ENCODE results near the gene PTPRF. TPM values are rescaled to one million over a fixed set of nuclear protein-coding genes. Genes with fewer than 3 reads are reported as not detected.

PTPRF gene
- total RNA-seq, 2 experiments from 2014 or later = 2.1 to 2.4 TPM

DNA sequence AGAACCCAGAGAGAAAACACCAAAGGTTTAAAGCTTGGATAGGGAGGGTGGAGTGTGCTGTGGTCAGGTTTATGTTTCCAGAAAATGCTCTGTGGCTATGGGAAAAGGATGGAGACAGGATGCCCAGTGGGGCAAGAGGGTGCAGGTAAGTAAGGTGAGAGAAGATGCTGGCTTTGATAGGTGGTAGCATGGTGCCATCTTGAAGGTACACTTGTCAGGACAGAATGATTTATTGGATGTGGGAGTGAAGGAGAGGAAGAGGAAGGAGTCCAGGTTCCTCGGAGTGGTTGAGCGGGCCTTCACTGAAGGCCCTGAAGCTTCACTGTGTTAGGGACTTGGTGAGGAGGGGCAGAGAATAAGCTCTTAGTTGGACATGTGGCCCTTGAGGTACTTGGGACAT, 3.6 kb downstream of the PTPRF start:
- Mint-ChIP-seq H3K9me3 (no peaks in the 10 kb centered on the region), H3K4me1 (peaks cover 18% of the 10 kb centered on the region), H3K4me3 (no peak overlapping the region), H3K36me3 (ENCODE audit: low read depth) (no peaks in the 10 kb centered on the region), H3K27ac (no peak overlapping the region), H3K27me3 (peaks cover 38% of the 10 kb centered on the region)
- ChIA-PET CTCF (no interaction called here), POLR2A (no interaction called here)
- no peak for DNase-seq

GRCh38 chr1:43536196-43536863, 5.6 kb downstream of the PTPRF start:
- peaks cover 25% of the 10 kb centered on the region for H3K27me3 Mint-ChIP-seq
- H3K27ac Mint-ChIP-seq = no peak overlapping the region
- H3K36me3 Mint-ChIP-seq (ENCODE audit: low read depth) = no peaks in the 10 kb centered on the region
- no peak overlapping the region for H3K4me3 Mint-ChIP-seq
- CTCF ChIA-PET = no interaction called here
- peaks cover 6% of the 10 kb centered on the region for H3K4me1 Mint-ChIP-seq
- POLR2A ChIA-PET = no interaction called here
- H3K9me3 Mint-ChIP-seq = no peaks in the 10 kb centered on the region
- no peak for DNase-seq

- H3K27me3 Mint-ChIP-seq = peaks cover 22% of the 10 kb centered on the region
- no peak overlapping the region for H3K27ac Mint-ChIP-seq
- DNase-seq = no peak
- ChIA-PET POLR2A (no interaction called here), CTCF (interaction anchor here (1.0 kb wide), 1 partner anchor 10 kb away, joined by 3 read pairs; no protein-coding TSS in a partner anchor)
- no peaks in the 10 kb centered on the region for H3K9me3 Mint-ChIP-seq
- peaks cover 3% of the 10 kb centered on the region for H3K4me1 Mint-ChIP-seq
- no peaks in the 10 kb centered on the region for H3K36me3 Mint-ChIP-seq (ENCODE audit: low read depth)
- H3K4me3 Mint-ChIP-seq = no peak overlapping the region
These were observed 6.2 kb downstream of the PTPRF start for GRCh38 chr1:43536864-43537358.

DNA sequence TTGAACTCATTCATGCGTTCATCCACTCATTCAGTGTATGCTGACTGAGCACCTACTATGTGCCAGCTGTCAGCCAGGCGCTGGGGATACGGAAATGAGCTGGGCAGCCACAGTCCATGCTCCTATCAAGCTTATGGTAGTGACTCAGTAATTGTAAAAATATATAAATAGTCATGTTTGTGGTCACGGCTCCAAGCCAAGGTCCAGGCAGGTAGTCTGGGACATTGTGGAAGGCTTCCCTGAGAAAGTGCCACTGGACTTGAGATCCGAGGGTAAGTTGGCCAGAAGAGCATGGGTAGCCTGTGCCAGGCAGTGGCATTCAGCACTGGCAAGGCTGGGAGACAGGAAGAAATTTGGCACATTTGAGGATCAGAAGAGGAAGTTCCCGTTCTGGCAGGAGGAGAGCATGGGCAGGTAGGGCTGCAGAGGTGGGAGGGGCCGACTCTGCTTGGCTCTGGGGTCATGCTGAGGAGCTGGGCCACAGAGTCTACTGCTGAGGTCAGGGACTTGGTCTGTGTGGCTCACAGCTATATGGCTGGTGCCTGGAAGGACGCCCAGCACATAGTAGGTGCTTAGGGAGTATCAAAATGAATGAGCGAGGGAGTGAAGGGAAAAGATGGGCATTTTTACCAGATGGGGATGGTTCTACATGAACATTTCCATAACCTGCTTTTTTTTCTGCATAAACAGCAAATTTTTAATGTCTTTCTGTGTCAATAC, 6.9 kb downstream of the PTPRF start:
- Mint-ChIP-seq H3K36me3 (ENCODE audit: low read depth) (no peaks in the 10 kb centered on the region), H3K27me3 (peaks cover 15% of the 10 kb centered on the region), H3K4me1 (no peaks in the 10 kb centered on the region), H3K4me3 (no peak overlapping the region), H3K27ac (no peak overlapping the region), H3K9me3 (no peaks in the 10 kb centered on the region)
- ChIA-PET CTCF (interaction anchor here (1.0 kb wide), 1 partner anchor 10 kb away, joined by 3 read pairs; no protein-coding TSS in a partner anchor), POLR2A (no interaction called here)
- no peak for DNase-seq

- CTCF ChIA-PET = no interaction called here
These were observed 7.4 kb downstream of the PTPRF start for GRCh38 chr1:43538143-43538487.

GRCh38 chr1:43538969-43539368, 8.3 kb downstream of the PTPRF start:
- no peak for DNase-seq
- Mint-ChIP-seq H3K27ac (no peak overlapping the region), H3K4me1 (no peaks in the 10 kb centered on the region), H3K27me3 (peaks cover 5% of the 10 kb centered on the region), H3K4me3 (no peak overlapping the region), H3K36me3 (ENCODE audit: low read depth) (no peaks in the 10 kb centered on the region), H3K9me3 (no peaks in the 10 kb centered on the region)
- ChIA-PET POLR2A (no interaction called here), CTCF (no interaction called here)

More at GRCh38 chr1:43538143-43538487, 7.4 kb downstream of the PTPRF start:
- Mint-ChIP-seq H3K4me1 (no peaks in the 10 kb centered on the region), H3K4me3 (no peak overlapping the region), H3K27me3 (peaks cover 10% of the 10 kb centered on the region), H3K36me3 (ENCODE audit: low read depth) (no peaks in the 10 kb centered on the region), H3K9me3 (no peaks in the 10 kb centered on the region), H3K27ac (no peak overlapping the region)
- POLR2A ChIA-PET = no interaction called here
- DNase-seq = no peak

DNA sequence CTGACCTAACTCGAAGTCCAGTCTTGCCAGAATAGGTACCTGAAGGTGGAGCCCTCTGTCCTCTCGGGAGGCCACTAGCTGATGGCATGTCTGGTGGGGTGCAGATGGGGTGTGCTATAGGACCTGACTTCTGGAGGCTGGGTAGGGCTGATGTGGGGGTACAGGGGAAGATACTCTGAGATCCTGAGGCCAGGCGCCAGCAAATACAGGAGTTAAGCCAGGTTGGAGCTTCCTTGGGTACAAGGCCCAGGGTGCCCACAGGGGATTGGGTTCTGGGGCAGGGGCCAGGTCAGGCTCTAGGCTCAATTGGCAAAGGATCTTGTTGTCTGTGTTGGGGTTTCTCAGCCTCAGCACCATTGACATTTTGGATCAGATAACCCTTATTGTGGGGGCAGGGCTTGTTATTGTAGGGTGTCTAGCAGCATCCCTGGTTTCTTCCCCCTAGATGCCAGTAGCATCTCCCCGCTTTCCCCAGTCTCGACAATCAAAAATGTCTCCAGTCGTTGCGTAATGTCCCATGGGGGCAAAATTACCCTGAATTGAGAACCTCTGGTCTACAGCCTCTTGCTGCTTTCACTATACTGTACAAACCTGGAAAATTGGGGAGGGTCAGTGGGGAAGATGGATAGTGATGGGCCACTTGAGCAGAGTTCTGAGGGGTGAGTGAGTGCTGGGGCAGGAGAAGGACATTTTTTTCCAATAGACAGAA, 9.2 kb downstream of the PTPRF start:
- H3K27me3 Mint-ChIP-seq = no peaks in the 10 kb centered on the region
- no peaks in the 10 kb centered on the region for H3K36me3 Mint-ChIP-seq (ENCODE audit: low read depth)
- CTCF ChIA-PET = interaction anchor here (1.1 kb wide), 1 partner anchor 395 kb away, joined by 3 read pairs; no protein-coding TSS in a partner anchor
- H3K4me1 Mint-ChIP-seq = no peaks in the 10 kb centered on the region
- no peak overlapping the region for H3K4me3 Mint-ChIP-seq
- POLR2A ChIA-PET = no interaction called here
- no peaks in the 10 kb centered on the region for H3K9me3 Mint-ChIP-seq
- DNase-seq = no peak
- no peak overlapping the region for H3K27ac Mint-ChIP-seq

DNA sequence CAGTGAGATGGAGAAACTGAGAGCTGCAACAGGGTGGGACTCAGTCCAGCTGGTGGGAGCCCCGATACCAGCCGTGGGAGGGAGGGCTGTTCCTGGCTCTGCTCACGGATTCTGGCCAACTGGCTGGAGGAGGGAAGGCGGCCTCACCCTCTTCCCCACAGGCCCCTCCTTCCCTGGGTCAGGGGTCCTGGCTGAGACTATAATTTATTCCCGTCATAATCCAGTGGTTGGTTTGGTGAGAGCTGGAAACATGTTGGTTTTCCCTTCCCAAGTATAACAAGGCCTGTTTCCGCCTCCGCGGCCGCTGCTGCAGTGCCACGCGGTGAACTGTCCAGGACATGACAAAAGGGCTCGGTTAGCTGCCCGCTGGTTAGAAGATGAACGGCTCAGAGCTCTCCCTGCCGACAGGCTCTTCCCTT, 10.0 kb downstream of the PTPRF start:
- no peaks in the 10 kb centered on the region for H3K9me3 Mint-ChIP-seq
- H3K36me3 Mint-ChIP-seq (ENCODE audit: low read depth) = no peaks in the 10 kb centered on the region
- no peak overlapping the region for H3K4me3 Mint-ChIP-seq
- H3K27me3 Mint-ChIP-seq = no peaks in the 10 kb centered on the region
- ChIA-PET CTCF (interaction anchor here (1.1 kb wide), 1 partner anchor 394 kb away, joined by 3 read pairs; no protein-coding TSS in a partner anchor), POLR2A (no interaction called here)
- no peak for DNase-seq
- no peak overlapping the region for H3K27ac Mint-ChIP-seq
- no peaks in the 10 kb centered on the region for H3K4me1 Mint-ChIP-seq

DNA sequence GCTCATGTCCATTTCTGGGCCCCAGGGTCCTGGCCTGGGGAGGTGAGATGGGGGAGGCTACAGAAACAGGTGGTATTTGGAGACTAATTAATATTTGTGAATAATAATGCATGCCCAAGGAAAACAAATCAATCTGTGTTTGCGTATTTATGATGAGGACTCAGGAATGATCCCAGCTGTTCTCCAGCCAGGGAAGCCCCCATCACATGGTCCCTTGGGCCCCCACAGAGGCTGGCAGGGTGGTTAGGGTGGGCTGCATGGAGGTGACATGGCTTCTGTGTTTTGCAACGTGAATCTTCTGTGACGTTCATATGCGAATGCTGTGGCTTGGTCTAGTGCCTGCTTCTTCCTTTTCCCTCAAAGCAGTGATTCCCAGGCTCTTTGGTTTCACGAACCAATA, 10.5 kb downstream of the PTPRF start:
- H3K36me3 Mint-ChIP-seq (ENCODE audit: low read depth) = no peaks in the 10 kb centered on the region
- DNase-seq = no peak
- H3K4me1 Mint-ChIP-seq = no peaks in the 10 kb centered on the region
- H3K27me3 Mint-ChIP-seq = no peaks in the 10 kb centered on the region
- H3K4me3 Mint-ChIP-seq = no peak overlapping the region
- CTCF ChIA-PET = interaction anchor here (1.1 kb wide), 1 partner anchor 394 kb away, joined by 3 read pairs; no protein-coding TSS in a partner anchor
- POLR2A ChIA-PET = no interaction called here
- no peak overlapping the region for H3K27ac Mint-ChIP-seq
- no peaks in the 10 kb centered on the region for H3K9me3 Mint-ChIP-seq

- Mint-ChIP-seq H3K27me3 (no peaks in the 10 kb centered on the region), H3K4me3 (no peak overlapping the region), H3K27ac (no peak overlapping the region), H3K36me3 (ENCODE audit: low read depth) (no peaks in the 10 kb centered on the region), H3K9me3 (no peaks in the 10 kb centered on the region), H3K4me1 (no peaks in the 10 kb centered on the region)
- no peak for DNase-seq
- ChIA-PET CTCF (no interaction called here), POLR2A (no interaction called here)
These were observed 11.2 kb downstream of the PTPRF start for GRCh38 chr1:43541721-43542401.

DNA sequence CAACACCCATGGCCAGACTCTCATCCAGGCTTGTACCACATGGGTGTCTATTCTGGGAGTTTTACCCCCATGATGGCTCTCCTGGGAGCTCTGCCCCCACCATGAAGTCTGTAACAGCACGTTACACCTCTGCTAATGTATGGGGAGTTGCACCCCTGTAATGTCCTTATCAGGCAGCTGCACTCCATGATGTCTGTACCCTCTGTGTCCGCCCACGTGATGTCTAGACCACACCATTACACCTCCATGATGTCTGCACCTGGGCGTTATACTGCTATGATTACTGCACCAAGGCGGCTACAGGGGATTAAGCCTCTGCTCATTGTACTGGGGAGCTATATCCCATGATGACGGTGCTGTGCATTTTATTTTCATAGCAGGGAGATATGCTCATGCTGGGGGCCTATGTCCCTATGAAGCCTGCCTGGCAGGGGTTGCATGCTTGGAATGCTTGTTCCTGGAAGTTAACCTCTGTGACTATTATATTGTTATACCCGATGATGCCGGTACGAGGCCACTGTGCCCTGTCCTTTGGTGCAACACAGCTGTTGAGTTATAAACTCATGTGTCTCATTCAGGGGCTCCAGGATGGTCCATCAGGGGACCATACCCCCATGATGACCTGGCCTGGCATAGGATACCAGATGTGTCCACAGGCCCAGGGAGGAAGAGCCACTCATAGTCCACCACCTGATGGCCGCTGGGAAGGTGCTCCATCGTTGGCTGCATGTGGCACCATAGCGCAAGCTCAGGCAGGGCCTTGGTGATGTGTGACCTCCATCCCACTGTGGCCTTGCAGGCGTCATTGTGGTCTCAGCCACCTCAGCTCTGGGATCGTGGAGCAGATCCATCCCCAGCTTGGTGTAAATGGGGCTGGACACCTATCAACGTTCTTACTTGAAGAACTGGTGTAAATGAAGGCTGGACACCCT, 12.1 kb downstream of the PTPRF start:
- CTCF ChIA-PET = interaction anchor here (0.6 kb wide), 1 partner anchor 12 kb away, joined by 3 read pairs; no protein-coding TSS in a partner anchor
- Mint-ChIP-seq H3K27ac (no peak overlapping the region), H3K9me3 (no peaks in the 10 kb centered on the region), H3K4me3 (no peak overlapping the region), H3K27me3 (no peaks in the 10 kb centered on the region), H3K36me3 (ENCODE audit: low read depth) (no peaks in the 10 kb centered on the region), H3K4me1 (no peaks in the 10 kb centered on the region)
- POLR2A ChIA-PET = no interaction called here
- DNase-seq = no peak

GRCh38 chr1:43543567-43543966, 12.9 kb downstream of the PTPRF start:
- ChIA-PET POLR2A (no interaction called here), CTCF (no interaction called here)
- no peak overlapping the region for H3K27ac Mint-ChIP-seq
- no peaks in the 10 kb centered on the region for H3K36me3 Mint-ChIP-seq (ENCODE audit: low read depth)
- H3K9me3 Mint-ChIP-seq = no peaks in the 10 kb centered on the region
- no peaks in the 10 kb centered on the region for H3K4me1 Mint-ChIP-seq
- H3K27me3 Mint-ChIP-seq = no peaks in the 10 kb centered on the region
- H3K4me3 Mint-ChIP-seq = no peak overlapping the region
- no peak for DNase-seq

All from activated CD4-positive, alpha-beta memory T cell treated with anti-CD3 and anti-CD28 coated beads, Interleukin-2, amount 10 ng/mL, durations not matched to agents 7 days and 5 days (primary cell).